Karpas-422 (cell line): ENCODE measurements around the gene MYO9B. TPM values are rescaled to one million over a fixed set of nuclear protein-coding genes. Genes with fewer than 3 reads are reported as not detected.

Experiments
- DNase-seq: peaks from one replicate; pipeline ENCODE4 v3.0.0-alpha.2; 2015
- H2AFZ ChIP-seq: fragments of 200-600 bp; sonication (generic); 2 replicates; pipeline ENCODE4 v1.6.1; 2014; ENCODE audit warnings: antibody characterized with exemption, low read length, mixed read lengths
- H3K27ac ChIP-seq: fragments of 200-600 bp; sonication (generic); 2 replicates; pipeline ENCODE4 v1.5.1; 2014; ENCODE audit warnings: mild to moderate bottlenecking, low read length, moderate library complexity
- H3K27me3 ChIP-seq: fragments of 200-600 bp; sonication (generic); 2 replicates; pipeline ENCODE4 v1.6.1; 2014; ENCODE audit warnings: low read length, mixed read lengths
- H3K36me3 ChIP-seq: fragments of 200-600 bp; sonication (generic); 2 replicates; pipeline ENCODE4 v1.6.1; 2014; ENCODE audit warnings: low read length, mixed read lengths; ENCODE audit not compliant: insufficient read depth
- H3K4me1 ChIP-seq: fragments of 200-600 bp; sonication (generic); 2 replicates; pipeline ENCODE4 v1.6.1; 2014; ENCODE audit warnings: mild to moderate bottlenecking, low read length, mixed read lengths
- H3K4me2 ChIP-seq: fragments of 200-600 bp; sonication (generic); 2 replicates; pipeline ENCODE4 v1.6.1; 2014; ENCODE audit warnings: low read length, low read depth, mild to moderate bottlenecking; ENCODE audit not compliant: poor library complexity, severe bottlenecking
- H3K4me3 ChIP-seq: fragments of 200-600 bp; sonication (generic); 2 replicates; pipeline ENCODE4 v1.5.1; 2014; ENCODE audit warnings: mild to moderate bottlenecking, antibody characterized with exemption, low read length, mixed read lengths
- H3K79me2 ChIP-seq: fragments of 200-600 bp; sonication (generic); 2 replicates; pipeline ENCODE4 v1.6.1; 2014; ENCODE audit warnings: mild to moderate bottlenecking, low read length, mixed read lengths
- H3K9ac ChIP-seq: fragments of 200-600 bp; sonication (generic); 2 replicates; pipeline ENCODE4 v1.6.0; 2014; ENCODE audit warnings: low read length
- H3K9me2 ChIP-seq: fragments of 200-600 bp; sonication (generic), shearing (Covaris generic); replicated peaks from 2 replicates; pipeline ENCODE4 v1.6.0; 2014; ENCODE audit warnings: mild to moderate bottlenecking, low read length, moderate library complexity; ENCODE audit not compliant: insufficient read depth
- H3K9me3 ChIP-seq: fragments of 300-700, 200-600 bp; sonication (generic); 2 replicates; pipeline ENCODE4 v1.6.1; 2014; ENCODE audit warnings: low read length, mixed read lengths
- H4K20me1 ChIP-seq: fragments of 200-600 bp; sonication (generic); 2 replicates; pipeline ENCODE4 v1.6.1; 2014; ENCODE audit warnings: mild to moderate bottlenecking, antibody characterized with exemption, low read length, low read depth; ENCODE audit not compliant: insufficient read depth
- total RNA-seq: library from RNA; depleted of rRNA; stranded (reverse); fragments of >200 nt; shearing (Covaris generic); gene quantifications from 2 replicates; pipeline ENCODE4 v1.2.3, GENCODE V29; 2014; ENCODE audit warnings: low replicate concordance

MYO9B gene
- total RNA-seq, 1 experiment from 2014 or later, result 80.1 TPM

DNA sequence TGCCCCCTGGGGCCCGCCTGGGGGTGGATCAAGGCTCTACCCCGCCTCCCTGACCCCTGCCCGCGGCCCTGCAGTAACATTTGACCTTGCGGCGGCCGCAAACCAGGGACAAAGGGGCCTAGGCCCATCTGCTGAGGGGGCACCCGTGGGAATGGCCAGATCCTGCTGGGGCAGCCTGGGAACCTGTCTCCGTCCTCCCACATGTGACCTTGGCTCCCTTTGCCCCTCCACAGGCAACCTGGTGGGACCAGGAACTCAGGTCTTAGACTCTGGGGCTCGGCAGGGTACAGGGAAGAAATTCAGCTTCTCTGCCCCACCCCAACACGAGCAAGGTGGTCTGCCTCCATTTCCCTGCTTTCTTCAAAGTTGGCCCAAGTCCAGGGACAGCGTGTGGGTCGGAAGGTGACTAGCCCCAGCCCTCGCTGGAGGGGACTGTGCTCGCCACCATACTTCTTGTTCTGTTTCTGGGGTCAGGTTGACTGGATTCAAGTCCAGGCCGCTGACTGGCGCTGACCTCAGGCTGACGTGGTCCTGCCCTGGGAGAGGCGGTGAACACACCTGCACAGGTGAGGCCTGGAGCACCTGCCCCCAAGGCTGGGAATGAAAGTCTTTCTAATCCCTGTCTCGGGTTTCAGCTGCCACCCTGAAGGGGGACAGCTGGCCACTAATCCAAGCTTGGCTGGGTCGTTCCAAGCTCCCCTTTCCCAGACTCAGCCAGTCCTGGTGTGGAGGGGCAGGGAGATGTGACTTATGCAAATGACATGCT is 172.6 kb downstream of the MYO9B start:
- Histone ChIP-seq H3K36me3 (no peaks in the 10 kb centered on the region), H3K27me3 (no peaks in the 10 kb centered on the region), H3K9me2 (no peaks in the 10 kb centered on the region), H4K20me1 (peaks cover 7% of the 10 kb centered on the region; the same call in 1 of the 2 replicates), H2AFZ (no peak overlapping the region), H3K4me3 (no peak overlapping the region), H3K27ac (no peak overlapping the region), H3K9me3 (no peaks in the 10 kb centered on the region), H3K79me2 (peaks cover 17% of the 10 kb centered on the region), H3K4me1 (peaks cover 32% of the 10 kb centered on the region), H3K4me2 (no peak overlapping the region), H3K9ac (no peak overlapping the region)
- DNase-seq, result no peak

GRCh38 chr19:17249887-17250548 is 174.4 kb downstream of the MYO9B start:
- Histone ChIP-seq H3K27me3 (no peaks in the 10 kb centered on the region), H3K9me3 (no peaks in the 10 kb centered on the region), H2AFZ (no peak overlapping the region), H3K9ac (no peak overlapping the region), H3K9me2 (no peaks in the 10 kb centered on the region), H3K4me3 (no peak overlapping the region), H3K79me2 (no peaks in the 10 kb centered on the region; the same call in 1 of the 2 replicates), H4K20me1 (no peaks in the 10 kb centered on the region), H3K27ac (no peak overlapping the region), H3K4me1 (peaks cover 16% of the 10 kb centered on the region), H3K4me2 (no peak overlapping the region), H3K36me3 (no peaks in the 10 kb centered on the region)
- DNase-seq, result no peak

DNA sequence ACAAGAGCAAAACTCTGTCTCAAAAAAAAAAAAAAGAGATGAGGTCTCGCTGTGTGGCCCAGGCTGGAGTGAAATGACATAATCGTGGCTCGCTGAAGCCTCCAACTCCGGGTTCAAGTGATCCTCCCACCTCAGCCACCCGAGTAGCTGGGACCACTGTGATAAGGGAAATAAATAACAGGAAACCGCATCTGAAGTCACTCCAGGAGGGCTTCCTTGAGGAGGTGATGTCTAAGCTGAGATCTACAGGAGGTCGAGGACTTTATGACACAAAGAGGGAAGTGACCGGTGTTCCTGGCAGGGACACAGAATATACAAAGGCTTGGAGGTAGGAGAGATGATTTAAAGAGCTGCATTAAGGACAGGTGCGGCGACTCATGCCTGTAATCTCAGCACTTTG is 179.1 kb downstream of the MYO9B start:
- Histone ChIP-seq H3K9me3 (no peaks in the 10 kb centered on the region), H3K27ac (no peak overlapping the region), H3K9ac (no peak overlapping the region), H2AFZ (no peak overlapping the region), H3K27me3 (no peaks in the 10 kb centered on the region), H3K79me2 (no peaks in the 10 kb centered on the region), H3K4me2 (no peak overlapping the region), H3K4me1 (no peaks in the 10 kb centered on the region), H4K20me1 (no peaks in the 10 kb centered on the region), H3K4me3 (no peak overlapping the region), H3K9me2 (no peaks in the 10 kb centered on the region), H3K36me3 (no peaks in the 10 kb centered on the region)
- no peak for DNase-seq

DNA sequence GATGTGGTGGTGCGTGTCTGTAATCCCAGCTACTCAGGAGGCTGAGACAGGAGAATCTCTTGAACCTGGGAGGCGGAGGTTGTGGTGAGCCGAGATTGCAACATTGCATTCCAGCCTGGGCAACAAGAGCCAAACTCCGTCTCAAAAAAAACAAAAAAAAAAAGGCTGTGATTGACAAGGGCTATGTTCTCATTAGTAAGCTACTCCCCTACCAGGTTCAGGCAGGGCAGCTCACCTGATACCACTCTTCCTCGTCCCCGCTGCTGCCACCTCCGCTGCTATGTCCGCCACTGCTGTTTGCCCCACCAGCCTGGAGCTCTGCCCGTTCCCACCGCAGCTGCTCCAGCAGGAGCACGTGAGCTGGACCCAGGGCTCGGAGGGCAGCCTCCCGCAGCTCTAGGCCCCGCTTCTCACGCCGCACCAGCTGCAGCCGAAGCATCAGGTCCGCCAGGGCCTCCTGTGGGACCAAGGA is 179.6 kb downstream of the MYO9B start:
- H3K27ac ChIP-seq, result no peak overlapping the region
- no peak overlapping the region for H3K4me2 ChIP-seq
- H4K20me1 ChIP-seq, result no peaks in the 10 kb centered on the region
- H3K27me3 ChIP-seq, result no peaks in the 10 kb centered on the region
- no peaks in the 10 kb centered on the region for H3K36me3 ChIP-seq
- no peak overlapping the region for H3K9ac ChIP-seq
- H3K4me1 ChIP-seq, result no peaks in the 10 kb centered on the region
- H3K9me3 ChIP-seq, result no peaks in the 10 kb centered on the region
- H3K4me3 ChIP-seq, result no peak overlapping the region
- H3K79me2 ChIP-seq, result no peaks in the 10 kb centered on the region
- no peak overlapping the region for H2AFZ ChIP-seq
- no peaks in the 10 kb centered on the region for H3K9me2 ChIP-seq
- DNase-seq, result no peak

GRCh38 chr19:17256130-17256529 is 180.6 kb downstream of the MYO9B start:
- Histone ChIP-seq H3K9me3 (no peaks in the 10 kb centered on the region), H3K27me3 (no peaks in the 10 kb centered on the region), H2AFZ (no peak overlapping the region), H3K4me3 (no peak overlapping the region), H4K20me1 (no peaks in the 10 kb centered on the region), H3K4me1 (peaks cover 7% of the 10 kb centered on the region), H3K79me2 (no peaks in the 10 kb centered on the region), H3K36me3 (no peaks in the 10 kb centered on the region), H3K9me2 (no peaks in the 10 kb centered on the region), H3K4me2 (no peak overlapping the region), H3K27ac (no peak overlapping the region), H3K9ac (no peak overlapping the region)
- DNase-seq, result no peak

DNA sequence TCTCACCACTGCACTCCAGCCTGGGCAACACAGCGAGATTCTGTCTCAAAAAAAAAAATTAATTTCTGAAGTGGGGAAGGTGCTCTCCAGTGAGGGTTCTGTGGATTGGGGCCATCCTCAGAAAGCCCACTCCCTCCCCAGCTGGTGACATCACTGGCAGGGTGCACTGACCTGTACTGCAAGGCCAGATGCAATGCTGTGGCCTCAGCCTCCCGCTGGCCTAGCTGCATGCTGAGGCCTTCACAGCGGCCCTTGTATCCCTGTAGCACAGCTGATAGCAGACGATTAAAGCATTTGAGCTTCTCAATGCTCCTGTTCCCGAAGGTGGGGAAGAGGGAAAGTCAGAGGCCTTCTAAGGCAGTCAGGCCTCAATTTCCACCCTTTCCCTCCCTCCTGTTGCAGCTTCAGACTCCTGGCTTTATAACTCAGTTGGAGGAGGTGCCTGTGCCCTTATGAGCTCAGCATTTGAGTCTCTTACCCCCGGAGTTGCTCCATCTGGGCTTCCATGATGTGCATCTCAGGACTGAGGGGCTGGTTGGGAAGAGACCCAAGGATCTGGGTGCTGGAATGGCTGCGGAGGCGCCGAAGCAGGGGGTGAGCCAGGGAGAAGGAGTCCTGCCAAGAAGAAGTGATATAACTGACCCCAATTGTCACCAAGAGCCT is 183.7 kb downstream of the MYO9B start:
- Histone ChIP-seq H3K79me2 (no peaks in the 10 kb centered on the region), H3K4me3 (no peak overlapping the region), H3K9ac (no peak overlapping the region), H2AFZ (no peak overlapping the region), H3K36me3 (no peaks in the 10 kb centered on the region), H4K20me1 (no peaks in the 10 kb centered on the region), H3K27ac (no peak overlapping the region), H3K4me1 (peaks cover 8% of the 10 kb centered on the region), H3K27me3 (no peaks in the 10 kb centered on the region), H3K9me3 (no peaks in the 10 kb centered on the region), H3K9me2 (no peaks in the 10 kb centered on the region), H3K4me2 (no peak overlapping the region)
- DNase-seq, result no peak

DNA sequence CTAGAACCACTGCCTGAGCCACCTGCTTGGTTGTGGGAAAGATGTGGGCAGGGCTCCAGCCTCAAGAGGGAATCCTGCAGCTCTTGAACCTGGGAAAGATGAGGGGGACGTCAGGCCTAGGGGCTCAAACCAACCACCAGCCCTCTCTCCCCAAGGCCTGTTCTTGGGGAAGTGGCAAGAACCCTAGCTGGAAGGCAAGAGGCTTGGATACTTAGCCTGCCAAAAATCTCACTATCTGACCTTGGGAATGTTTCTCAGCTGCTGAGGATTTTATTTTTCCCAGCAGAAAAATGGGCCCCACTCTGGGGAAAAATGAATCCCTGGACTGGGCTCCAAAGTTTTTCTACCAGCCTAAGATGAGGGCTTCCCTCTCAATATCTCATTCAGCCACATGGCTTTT is 184.4 kb downstream of the MYO9B start:
- H3K4me2 ChIP-seq, result no peak overlapping the region
- H2AFZ ChIP-seq, result no peak overlapping the region
- no peaks in the 10 kb centered on the region for H3K27me3 ChIP-seq
- H3K4me3 ChIP-seq, result no peak overlapping the region
- peaks cover 8% of the 10 kb centered on the region for H3K4me1 ChIP-seq
- H4K20me1 ChIP-seq, result no peaks in the 10 kb centered on the region
- H3K9me3 ChIP-seq, result no peaks in the 10 kb centered on the region
- H3K36me3 ChIP-seq, result no peaks in the 10 kb centered on the region
- no peak for DNase-seq
- H3K27ac ChIP-seq, result no peak overlapping the region
- no peaks in the 10 kb centered on the region for H3K9me2 ChIP-seq
- H3K9ac ChIP-seq, result no peak overlapping the region
- H3K79me2 ChIP-seq, result no peaks in the 10 kb centered on the region

- peak overlapping the region; percentile 77; the same call in 1 of the 2 replicates for H2AFZ ChIP-seq
Measured at GRCh38 chr19:17260842-17261325, 185.3 kb downstream of the MYO9B start.

More at GRCh38 chr19:17260842-17261325, 185.3 kb downstream of the MYO9B start:
- Histone ChIP-seq H3K9me3 (no peaks in the 10 kb centered on the region), H4K20me1 (no peaks in the 10 kb centered on the region), H3K27me3 (no peaks in the 10 kb centered on the region), H3K4me2 (peak overlapping the region; percentile 35), H3K36me3 (no peaks in the 10 kb centered on the region), H3K79me2 (no peaks in the 10 kb centered on the region), H3K4me3 (no peak overlapping the region), H3K27ac (0 out of 2 replicates have a peak overlapping the region, but pooled peaks have one; percentile 38), H3K9me2 (no peaks in the 10 kb centered on the region), H3K4me1 (peaks cover 9% of the 10 kb centered on the region), H3K9ac (peak overlapping the region; percentile 43)
- peak; percentile 97 for DNase-seq
